K562 (cell line): Measurements from ENCODE around the gene PHF11. TPM values are rescaled to one million over a fixed set of nuclear protein-coding genes. Genes with fewer than 3 reads are reported as not detected.

Experiments used
- BRCA1 ChIP-seq, 2 experiments: fragments of 450-650 bp in 1 of 2; sonication (generic) in 1 of 2; formaldehyde crosslinking in 1 of 2; IDR thresholded peaks; 2 replicates each; pipeline versions ENCODE4 v1.5.0 to v1.6.1; 2017 to 2020; ENCODE audit warnings: mild to moderate bottlenecking in 1 of 2, missing genetic modification reagents in 1 of 2
- CREB3 ChIP-seq: fragments of 450-650 bp; conservative IDR thresholded peaks from 2 replicates; pipeline ENCODE4 v1.6.1; 2016; ENCODE audit warnings: missing genetic modification characterization, low read depth, mild to moderate bottlenecking, missing compliant biosample characterization, moderate library complexity
- CTCF ChIP-seq, 3 experiments: IDR thresholded peaks in 2 of 3; conservative IDR thresholded peaks in 1 of 3; 2 replicates each; pipeline ENCODE4 v1.5.1; 2011 to 2012; ENCODE audit warnings: low read length in 3 of 3, mild to moderate bottlenecking in 3 of 3, control low read depth in 2 of 3, improper control_type of control experiment in 1 of 3, inconsistent platforms in 1 of 3, low read depth in 1 of 3, mixed read lengths in 1 of 3, moderate library complexity in 1 of 3; ENCODE audit not compliant: insufficient read depth in 2 of 3
- ELK3 ChIP-seq: fragments of 450-650 bp; formaldehyde crosslinking; IDR thresholded peaks from 2 replicates; pipeline ENCODE4 v1.4.0; 2020; ENCODE audit warnings: mild to moderate bottlenecking
- FOXM1 ChIP-seq, 2 experiments: fragments of 450-650 bp in 1 of 2; sonication (generic) in 1 of 2; formaldehyde crosslinking in 1 of 2; IDR thresholded peaks; 2 replicates each; pipeline versions ENCODE4 v1.6.1 to v1.9.0; 2017 to 2022; ENCODE audit warnings: low read depth in 2 of 2, mild to moderate bottlenecking in 2 of 2, missing genetic modification reagents in 1 of 2, moderate library complexity in 1 of 2
- GABPB2 ChIP-seq: fragments of 250-450 bp; sonication (Bioruptor Pico); conservative IDR thresholded peaks from 2 replicates; pipeline ENCODE4 v1.5.1; 2021; ENCODE audit warnings: mild to moderate bottlenecking
- MAZ ChIP-seq, 2 experiments: fragments of 450-650 bp in 1 of 2; sonication (generic) in 1 of 2; formaldehyde crosslinking; IDR thresholded peaks in 1 of 2; conservative IDR thresholded peaks in 1 of 2; 2 replicates each; pipeline versions ENCODE4 v1.4.0 to v1.5.0; 2020; ENCODE audit warnings: mild to moderate bottlenecking in 1 of 2, missing genetic modification reagents in 1 of 2
- NKRF ChIP-seq: fragments of 450-650 bp; IDR thresholded peaks from 2 replicates; pipeline ENCODE4 v1.6.1; 2016; ENCODE audit warnings: borderline replicate concordance
- RCOR1 ChIP-seq, 2 experiments: IDR thresholded peaks; 2 replicates each; pipeline ENCODE4 v1.6.1; 2012; ENCODE audit warnings: low read depth in 2 of 2, low read length in 2 of 2, borderline replicate concordance in 1 of 2, improper control_type of control experiment in 1 of 2
- SAFB2 ChIP-seq: fragments of 200-400 bp; formaldehyde crosslinking; IDR thresholded peaks from 2 replicates; pipeline ENCODE4 v1.6.1; 2018; ENCODE audit warnings: borderline replicate concordance, low read length, low read depth, moderate library complexity; ENCODE audit not compliant: severe bottlenecking
- TEAD4 ChIP-seq, 2 experiments: sonication (generic) in 1 of 2; formaldehyde crosslinking in 1 of 2; IDR thresholded peaks; 2 replicates each; pipeline versions ENCODE4 v1.6.1 to v1.8.0; 2012 to 2022; ENCODE audit warnings: borderline replicate concordance in 1 of 2, inconsistent platforms in 1 of 2, low read length in 1 of 2, mild to moderate bottlenecking in 1 of 2, missing genetic modification reagents in 1 of 2
- USF1 ChIP-seq: sonication (generic); formaldehyde crosslinking; IDR thresholded peaks from 2 replicates; pipeline ENCODE4 v1.9.0; 2022; ENCODE audit warnings: mild to moderate bottlenecking, missing genetic modification reagents
- ZEB2 ChIP-seq: fragments of 450-650 bp; IDR thresholded peaks from 2 replicates; pipeline ENCODE4 v1.6.1; 2016
- ZHX1 ChIP-seq: fragments of 150-350 bp; conservative IDR thresholded peaks from 2 replicates; pipeline ENCODE4 v1.6.1; 2014; ENCODE audit warnings: low read length
- ZNF41 ChIP-seq: fragments of 250-450 bp; sonication (Bioruptor Pico); conservative IDR thresholded peaks from 2 replicates; pipeline ENCODE4 v1.4.0; 2020; ENCODE audit warnings: mild to moderate bottlenecking
- ZNF699 ChIP-seq: fragments of 250-450 bp; sonication (Bioruptor Pico); IDR thresholded peaks from 2 replicates; pipeline ENCODE4 v1.8.0; 2021; ENCODE audit warnings: mild to moderate bottlenecking, moderate library complexity; ENCODE audit not compliant: insufficient replicate concordance
- ZSCAN29 ChIP-seq: fragments of 450-650 bp; IDR thresholded peaks from 2 replicates; pipeline ENCODE4 v1.6.1; 2017
- polyA plus RNA-seq, 8 experiments: library from polyadenylated mRNA; depleted of rRNA in 4 of 8; stranded (reverse) in 5 of 8; unstranded in 3 of 8; fragments of >200 nt; fragmentation: Nextera tagmentation in 2 of 8; fragmentation: Illumina TruSeq in 1 of 8; extraction: Ambion mirVana in 2 of 8; extraction: Trizol in 1 of 8; gene quantifications; 2 replicates each; pipeline versions ENCODE4 v1.2.1 to v1.2.3, GENCODE V29; 2011 to 2014; ENCODE audit warnings: inconsistent platforms in 1 of 8, missing spikeins in 1 of 8
- total RNA-seq, 7 experiments: library from RNA; depleted of rRNA in 6 of 7; stranded (reverse); fragments of >200 nt in 6 of 7; fragmentation: Illumina TruSeq in 2 of 7; extraction: Trizol in 2 of 7; gene quantifications; 2 replicates each; pipeline versions ENCODE4 v1.2.1 to v1.2.3, GENCODE V29; 2011 to 2021; ENCODE audit warnings: low replicate concordance in 1 of 7

The PHF11 gene
- total and polyA plus RNA-seq, 9 of the 15 experiments (the other 6 are each of a cell fraction or from before 2014, with no cell fraction given): 1.9 to 7.0 (median 5.3) TPM

- TF ChIP-seq TEAD4 (IDR thresholded peaks at IDR 0.05; ENCODE audit: low read length) (0 out of 2 replicates have a peak, but pooled peaks have one; percentile 19), TEAD4 (CRISPR knock-in tag; IDR thresholded peaks at IDR 0.05; ENCODE audit: borderline replicate concordance) (no peak), ZEB2 (peak; percentile 67; the same call in 1 of the 2 replicates), RCOR1 (IDR thresholded peaks at IDR 0.05; ENCODE audit: borderline replicate concordance in 1 of 2, low read depth in 2 of 2, low read length in 2 of 2) (0 out of 4 replicates have a peak, but pooled peaks of 1 of the 2 experiments have one; percentile 54), GABPB2 (CRISPR knock-in tag) (no peak), ZNF41 (no peak), ZHX1 (no peak), BRCA1 (IDR thresholded peaks at IDR 0.05) (no peak), BRCA1 (CRISPR knock-in tag; IDR thresholded peaks at IDR 0.05) (no peak), CREB3 (no peak), CTCF (IDR thresholded peaks at IDR 0.05 in 2 of 3, conservative IDR thresholded peaks at IDR 0.05 in 1 of 3; ENCODE audit: insufficient read depth in 2 of 3, low read depth in 1 of 3, low read length in 3 of 3) (no peak), FOXM1 (IDR thresholded peaks at IDR 0.05; ENCODE audit: low read depth) (no peak), FOXM1 (CRISPR knock-in tag; IDR thresholded peaks at IDR 0.05; ENCODE audit: low read depth) (no peak), ZNF699 (CRISPR knock-in tag) (no peak), ELK3 (CRISPR knock-in tag) (no peak), USF1 (CRISPR knock-in tag) (no peak), NKRF (no peak), ZSCAN29 (no peak), SAFB2 (no peak), MAZ (CRISPR knock-in tag; conservative IDR thresholded peaks at IDR 0.05 in 1 of 2, IDR thresholded peaks at IDR 0.05 in 1 of 2) (no peak)
Observed at GRCh38 chr13:49540552-49540951, 44.8 kb downstream of the PHF11 start (continued).
